HG03175 (cell line): Measurements from ENCODE around the gene PAX4.
"Not testable (repeated sequence)": the region's sequence is repeated elsewhere in the genome, so short reads cannot be mapped to it uniquely, and the experiment has no call there.

Experiments used
- ATAC-seq: cut with Tn5 transposase; IDR thresholded peaks from one replicate; pipeline ENCODE4 v1.9.1; 2021; ENCODE audit warnings: mild to moderate bottlenecking, moderate library complexity; ENCODE audit not compliant: unreplicated experiment

PAX4 gene

DNA sequence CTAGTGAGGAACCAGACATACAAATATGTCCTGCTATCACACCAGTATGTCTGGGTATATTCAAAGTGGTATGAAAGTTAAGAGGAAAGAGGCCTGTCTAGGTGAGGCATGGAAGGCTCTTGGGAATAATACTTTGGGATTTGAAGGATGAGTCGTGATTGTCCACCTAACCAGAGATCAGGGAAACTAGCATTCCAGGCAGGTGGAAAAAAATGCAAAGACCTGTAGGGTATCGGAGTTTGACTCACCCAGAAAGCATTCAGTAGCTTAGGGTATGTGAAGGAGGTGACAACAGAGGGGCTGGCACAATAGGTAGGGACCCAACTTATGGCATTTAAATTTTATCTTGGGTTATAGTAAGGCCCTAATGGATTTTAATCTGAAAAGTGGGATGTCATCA lies 31.6 kb downstream of the PAX4 start:
- no peak for ATAC-seq

DNA sequence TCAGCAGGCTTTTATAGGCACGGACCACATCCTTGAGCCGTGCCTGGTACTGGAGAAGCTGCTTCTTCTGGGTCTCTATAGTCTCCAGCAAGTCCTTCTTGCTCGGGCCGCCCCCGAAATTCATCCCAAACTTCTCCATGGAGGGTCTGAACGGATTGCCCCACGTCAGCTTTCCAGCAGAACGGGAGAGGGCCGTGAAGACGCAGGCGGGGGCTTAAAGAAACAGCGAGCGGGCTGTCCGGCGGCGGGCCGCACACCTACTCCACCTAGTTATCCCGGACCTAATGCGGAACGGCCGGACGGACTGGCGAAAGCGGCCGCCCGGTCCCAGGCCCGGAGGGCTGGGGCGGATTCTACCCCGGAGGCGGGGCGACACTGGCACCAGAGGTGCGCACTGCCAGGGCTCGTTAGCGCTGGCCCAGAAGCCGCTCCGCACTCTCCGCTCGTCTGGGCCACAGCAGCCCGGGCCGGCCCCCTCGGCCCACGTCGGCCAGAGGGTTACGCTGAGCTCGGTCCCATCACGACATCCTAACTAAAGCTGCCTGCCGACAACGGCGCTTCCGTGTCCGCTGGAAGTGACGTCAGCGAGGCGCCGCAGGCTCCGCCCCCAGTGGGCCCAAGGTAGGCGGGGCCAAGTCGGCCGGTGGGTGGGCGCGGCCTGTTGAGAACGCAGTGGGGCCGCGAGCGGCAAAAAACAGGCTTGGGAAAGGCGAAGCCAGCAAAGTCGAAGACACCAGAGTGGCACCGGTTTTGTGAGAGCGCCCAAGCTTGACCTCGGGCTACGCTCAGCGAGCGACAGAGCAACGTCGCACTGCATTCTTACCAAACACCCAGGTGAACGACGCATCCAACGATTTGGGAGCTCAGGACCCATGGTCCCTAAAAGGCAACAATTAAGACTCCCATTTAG lies 32.6 kb downstream of the PAX4 start, which contains the start of gene GCC1:
Gene GCC1, minus strand, starts transcription at position 553 of the 910 bp plus-strand sequence. Its CDS starts 414 bp downstream, at position 139.
- peak; percentile 80 for ATAC-seq

DNA sequence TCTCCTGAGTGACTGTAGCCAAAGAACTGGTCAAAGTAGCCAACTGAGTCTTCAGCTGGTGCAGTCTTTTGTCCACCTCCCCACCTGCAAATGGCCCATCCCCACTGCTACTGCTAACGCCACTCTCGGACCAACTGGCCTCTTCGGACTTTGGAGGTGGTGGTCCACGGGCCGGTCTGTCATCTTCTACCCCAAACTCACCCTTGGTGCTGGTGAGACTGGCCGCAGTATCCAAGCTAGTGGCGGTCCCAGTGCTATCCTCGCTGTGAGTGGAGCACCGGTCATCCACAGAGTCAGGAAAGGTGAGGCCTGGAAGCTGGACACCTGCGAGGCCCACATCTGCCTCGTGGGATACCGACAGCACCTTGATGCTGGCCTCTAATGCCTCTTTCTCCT lies 33.3 kb downstream of the PAX4 start:
- no peak for ATAC-seq

DNA sequence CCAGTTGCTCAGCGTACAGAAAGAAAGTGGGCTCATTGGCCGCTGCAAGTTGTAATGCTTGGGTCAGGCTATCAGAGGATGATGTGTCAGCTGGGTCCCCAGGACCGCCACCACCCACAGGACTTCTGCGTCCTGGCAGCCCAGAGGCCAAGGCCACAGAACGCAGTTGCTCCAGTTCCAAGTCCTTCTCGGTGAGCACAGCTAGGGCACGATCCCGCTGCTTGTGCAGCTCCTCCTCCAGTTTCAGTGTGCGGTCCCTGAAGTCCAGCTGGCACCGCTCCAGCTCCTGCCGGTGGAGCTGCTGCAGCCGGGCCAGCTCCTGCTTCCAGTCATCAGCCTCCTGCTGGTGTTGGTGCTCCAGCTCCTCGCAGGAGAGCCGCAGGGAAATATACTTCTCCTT lies 35.6 kb downstream of the PAX4 start:
- no peak for ATAC-seq

DNA sequence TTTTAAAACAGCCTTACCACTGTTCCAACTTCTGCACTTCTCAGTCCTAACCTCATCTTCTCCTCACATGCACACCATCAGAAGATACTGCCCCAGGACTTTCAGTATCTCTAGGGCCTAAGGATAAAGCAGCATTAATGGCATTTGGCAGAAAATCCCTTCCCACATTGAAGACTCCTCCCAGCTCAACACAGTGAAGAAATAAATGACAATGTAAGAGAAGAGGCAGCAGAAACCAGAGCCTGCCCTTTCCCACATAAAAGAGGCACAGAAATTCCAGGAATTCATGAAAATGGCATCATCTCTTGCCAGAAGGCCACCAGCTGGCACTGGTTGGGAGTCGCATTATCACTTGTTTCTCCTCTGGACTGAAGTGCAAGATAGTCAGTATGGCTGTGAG lies 36.2 kb downstream of the PAX4 start:
- no peak for ATAC-seq

DNA sequence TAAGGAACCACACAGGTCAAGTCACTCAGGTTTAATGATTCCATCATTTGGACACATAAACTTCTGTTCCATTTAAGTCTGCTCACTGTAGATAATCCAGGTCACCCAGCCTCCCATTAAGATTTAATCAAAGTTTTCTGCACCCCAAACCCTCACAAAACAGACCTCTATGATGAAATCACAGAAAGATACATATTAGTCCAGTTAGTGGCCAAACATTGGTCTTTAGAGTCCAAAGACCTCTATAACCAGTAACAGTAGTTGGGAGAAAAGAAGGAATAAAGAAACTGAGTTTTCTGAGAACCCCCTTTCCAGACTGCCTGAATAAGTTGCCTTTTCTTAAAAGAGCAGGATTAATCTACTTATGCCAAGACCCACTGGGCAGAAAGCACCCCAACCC lies 37.3 kb downstream of the PAX4 start:
- ATAC-seq, result no peak

DNA sequence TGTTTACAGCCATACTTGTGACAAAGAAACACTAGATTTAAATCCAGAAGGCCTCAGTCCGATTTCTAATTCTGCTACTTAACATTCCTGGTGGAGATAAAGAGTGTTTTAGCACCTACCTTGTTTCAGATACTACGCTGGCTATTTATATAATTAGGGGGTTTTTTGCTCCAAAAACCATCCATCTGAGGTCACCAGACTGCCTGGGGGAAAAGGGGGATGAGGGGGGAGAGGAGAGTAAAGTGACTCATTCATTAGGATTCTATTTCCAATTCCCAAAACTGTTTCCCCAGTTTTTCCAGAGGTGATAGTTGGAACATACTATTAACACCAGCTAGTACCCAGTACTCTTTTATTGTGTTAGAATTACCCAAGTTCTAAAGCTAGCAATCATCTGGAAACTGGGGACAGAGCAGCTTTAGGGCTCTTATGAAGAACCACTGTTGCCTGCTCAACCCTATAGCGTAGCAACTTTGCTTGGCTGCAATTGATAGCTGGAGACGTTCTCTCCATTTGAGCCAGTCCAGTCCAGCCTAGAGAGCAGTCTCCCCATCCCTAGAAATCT lies 39.1 kb downstream of the PAX4 start:
- ATAC-seq, result no peak

DNA sequence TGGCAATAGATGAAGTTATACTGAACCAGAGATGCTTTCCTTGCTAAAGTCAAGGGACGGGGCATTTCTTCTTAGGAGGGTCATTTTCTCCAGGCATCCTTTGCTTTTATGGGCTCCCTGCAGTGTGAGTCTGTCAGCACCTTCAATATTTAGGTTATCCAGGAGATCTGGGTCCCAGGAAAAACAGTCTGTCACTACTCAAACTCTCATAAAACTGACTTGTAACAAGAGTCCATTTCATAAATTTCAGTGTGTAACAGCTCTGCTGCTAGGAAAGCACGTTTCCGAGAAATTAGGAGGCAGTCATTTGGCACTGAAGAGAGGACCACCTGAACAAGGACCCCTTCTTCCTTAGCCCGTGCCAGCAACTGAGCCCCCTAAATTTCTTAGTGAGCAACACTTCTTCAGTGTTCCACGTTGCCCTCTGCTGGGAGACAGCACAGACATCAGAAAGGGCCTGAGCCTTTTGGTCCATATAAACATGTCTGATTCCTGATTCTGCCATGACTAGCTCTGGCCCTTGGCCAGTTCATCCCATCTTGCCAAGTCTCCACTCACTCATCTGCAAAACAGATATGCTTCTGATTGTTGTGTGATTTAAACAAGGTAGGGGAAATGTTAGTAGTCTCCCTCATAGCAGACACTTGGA lies 39.8 kb downstream of the PAX4 start:
- ATAC-seq, result no peak

DNA sequence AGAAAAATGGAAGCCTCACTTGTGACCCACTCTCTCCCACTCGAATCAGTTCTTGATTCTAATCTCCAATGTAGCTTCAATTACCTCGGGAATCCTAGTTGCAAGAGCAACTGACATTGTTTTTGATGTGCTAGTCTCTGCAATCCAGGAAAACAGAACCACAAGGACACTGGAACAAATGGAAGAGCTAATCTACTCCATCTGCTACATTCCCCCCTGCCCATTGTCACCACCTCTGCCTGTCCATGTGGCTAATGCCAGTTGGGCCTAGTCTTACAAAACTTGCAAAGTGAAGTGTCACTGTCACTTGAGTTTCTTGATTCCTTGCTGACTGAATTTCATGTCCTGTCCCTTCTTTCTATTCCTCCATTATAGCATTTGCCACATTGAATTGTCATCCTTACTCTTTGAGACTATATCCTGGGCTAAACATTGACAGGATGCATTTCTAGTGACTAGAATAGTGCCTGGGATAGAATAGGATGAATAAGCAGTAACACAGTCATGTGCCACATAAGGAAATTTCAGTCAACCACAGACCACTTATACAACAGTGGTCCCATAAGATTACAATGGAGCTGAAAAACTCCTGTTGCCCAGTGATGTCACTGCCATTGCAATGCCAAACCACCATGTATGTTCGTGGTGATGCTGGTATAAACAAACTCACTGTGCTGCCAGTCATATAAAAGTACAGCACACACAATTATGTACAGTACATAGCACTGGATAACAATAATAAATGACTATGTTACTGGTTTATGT lies 46.0 kb downstream of the PAX4 start:
- ATAC-seq, result no peak

DNA sequence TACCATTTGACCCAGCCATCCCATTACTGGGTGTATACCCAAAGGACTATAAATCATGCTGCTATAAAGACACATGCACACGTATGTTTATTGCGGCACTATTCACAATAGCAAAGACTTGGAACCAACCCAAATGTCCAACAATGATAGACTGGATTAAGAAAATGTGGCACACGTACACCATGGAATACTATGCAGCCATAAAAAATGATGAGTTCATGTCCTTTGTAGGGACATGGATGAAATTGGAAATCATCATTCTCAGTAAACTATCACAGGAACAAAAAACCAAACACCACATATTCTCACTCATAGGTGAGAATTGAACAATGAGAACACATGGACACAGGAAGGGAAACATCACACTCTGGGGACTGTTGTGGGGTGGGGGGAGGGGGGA lies 49.9 kb downstream of the PAX4 start:
- ATAC-seq, result not testable (repeated sequence)

DNA sequence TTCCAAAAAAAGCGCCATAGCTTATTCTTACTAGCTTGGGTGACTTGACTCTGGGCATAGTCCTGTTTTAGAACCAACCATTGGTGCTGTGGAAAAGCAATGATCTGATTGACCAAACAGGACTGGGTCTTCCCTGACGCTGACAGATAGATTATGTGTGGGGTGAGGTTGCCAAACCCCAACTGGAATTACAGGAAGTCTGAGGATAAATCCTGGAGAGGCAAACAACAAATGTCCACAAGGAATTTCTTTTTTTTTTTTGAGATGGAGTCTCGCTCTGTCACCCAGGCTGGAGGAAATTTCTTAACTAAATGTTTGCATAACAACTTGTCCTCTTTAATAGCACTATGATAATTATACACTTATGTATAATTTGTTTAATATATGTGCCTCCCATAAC lies 51.7 kb downstream of the PAX4 start:
- ATAC-seq, result no peak
